ENCODE data around the gene IKZF1. TPM values are rescaled to one million over a fixed set of nuclear protein-coding genes. Genes with fewer than 3 reads are reported as not detected.

The IKZF1 gene
- total RNA-seq, 1 donor = under 0.01 TPM

GRCh38 chr7:50264908-50265307 is 39.6 kb upstream of the IKZF1 start:
- Histone ChIP-seq H4K20me1 (ENCODE audit: insufficient read depth, low read length) (no peaks in the 10 kb centered on the region), H3K4me1 (ENCODE audit: insufficient read depth, low read length) (no peaks in the 10 kb centered on the region), H2AFZ (ENCODE audit: low read length) (no peak overlapping the region), H3K9me3 (ENCODE audit: low read depth, low read length) (no peaks in the 10 kb centered on the region), H3K4me3 (ENCODE audit: insufficient read depth, low read length) (no peak overlapping the region), H3K27me3 (ENCODE audit: insufficient read depth, low read length) (no peaks in the 10 kb centered on the region), H3K27ac (ENCODE audit: low read depth, low read length) (no peak overlapping the region), H3K79me2 (ENCODE audit: insufficient read depth, low read length) (no peaks in the 10 kb centered on the region), H3K36me3 (ENCODE audit: insufficient read depth, low read length) (no peaks in the 10 kb centered on the region), H3K4me2 (ENCODE audit: insufficient read depth, low read length) (no peak overlapping the region)
- DNase-seq (ENCODE audit: insufficient read length, low spot score, missing footprints) = no peak
- TF ChIP-seq, protein P1, sequence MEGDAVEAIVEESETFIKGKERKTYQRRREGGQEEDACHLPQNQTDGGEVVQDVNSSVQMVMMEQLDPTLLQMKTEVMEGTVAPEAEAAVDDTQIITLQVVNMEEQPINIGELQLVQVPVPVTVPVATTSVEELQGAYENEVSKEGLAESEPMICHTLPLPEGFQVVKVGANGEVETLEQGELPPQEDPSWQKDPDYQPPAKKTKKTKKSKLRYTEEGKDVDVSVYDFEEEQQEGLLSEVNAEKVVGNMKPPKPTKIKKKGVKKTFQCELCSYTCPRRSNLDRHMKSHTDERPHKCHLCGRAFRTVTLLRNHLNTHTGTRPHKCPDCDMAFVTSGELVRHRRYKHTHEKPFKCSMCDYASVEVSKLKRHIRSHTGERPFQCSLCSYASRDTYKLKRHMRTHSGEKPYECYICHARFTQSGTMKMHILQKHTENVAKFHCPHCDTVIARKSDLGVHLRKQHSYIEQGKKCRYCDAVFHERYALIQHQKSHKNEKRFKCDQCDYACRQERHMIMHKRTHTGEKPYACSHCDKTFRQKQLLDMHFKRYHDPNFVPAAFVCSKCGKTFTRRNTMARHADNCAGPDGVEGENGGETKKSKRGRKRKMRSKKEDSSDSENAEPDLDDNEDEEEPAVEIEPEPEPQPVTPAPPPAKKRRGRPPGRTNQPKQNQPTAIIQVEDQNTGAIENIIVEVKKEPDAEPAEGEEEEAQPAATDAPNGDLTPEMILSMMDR (IDR thresholded peaks at IDR 0.05; ENCODE audit: extremely low read depth, low read depth, low read length) = no peak

- Histone ChIP-seq H3K4me2 (ENCODE audit: insufficient read depth, low read length) (no peak overlapping the region), H3K27ac (ENCODE audit: low read depth, low read length) (no peak overlapping the region), H3K27me3 (ENCODE audit: insufficient read depth, low read length) (no peaks in the 10 kb centered on the region), H3K9me3 (ENCODE audit: low read depth, low read length) (no peaks in the 10 kb centered on the region), H4K20me1 (ENCODE audit: insufficient read depth, low read length) (no peaks in the 10 kb centered on the region), H3K4me3 (ENCODE audit: insufficient read depth, low read length) (no peak overlapping the region), H3K36me3 (ENCODE audit: insufficient read depth, low read length) (no peaks in the 10 kb centered on the region), H2AFZ (ENCODE audit: low read length) (no peak overlapping the region), H3K79me2 (ENCODE audit: insufficient read depth, low read length) (no peaks in the 10 kb centered on the region), H3K4me1 (ENCODE audit: insufficient read depth, low read length) (no peaks in the 10 kb centered on the region)
- peak; percentile 10 for DNase-seq (ENCODE audit: insufficient read length, low spot score, missing footprints)
- TF ChIP-seq, protein P1 (IDR thresholded peaks at IDR 0.05; ENCODE audit: extremely low read depth, low read depth, low read length) = no peak
Measured at GRCh38 chr7:50265968-50266634, 38.4 kb upstream of the IKZF1 start.

- no peaks in the 10 kb centered on the region for H3K79me2 ChIP-seq (ENCODE audit: insufficient read depth, low read length)
- H3K4me3 ChIP-seq (ENCODE audit: insufficient read depth, low read length) = no peak overlapping the region
- H3K27me3 ChIP-seq (ENCODE audit: insufficient read depth, low read length) = no peaks in the 10 kb centered on the region
- no peaks in the 10 kb centered on the region for H4K20me1 ChIP-seq (ENCODE audit: insufficient read depth, low read length)
- H3K9me3 ChIP-seq (ENCODE audit: low read depth, low read length) = no peaks in the 10 kb centered on the region
- H3K27ac ChIP-seq (ENCODE audit: low read depth, low read length) = no peak overlapping the region
- DNase-seq (ENCODE audit: insufficient read length, low spot score, missing footprints) = peak; percentile 32
- TF ChIP-seq, protein P1 (IDR thresholded peaks at IDR 0.05; ENCODE audit: extremely low read depth, low read depth, low read length) = no peak
- H3K4me1 ChIP-seq (ENCODE audit: insufficient read depth, low read length) = no peaks in the 10 kb centered on the region
- no peak overlapping the region for H3K4me2 ChIP-seq (ENCODE audit: insufficient read depth, low read length)
- no peak overlapping the region for H2AFZ ChIP-seq (ENCODE audit: low read length)
- no peaks in the 10 kb centered on the region for H3K36me3 ChIP-seq (ENCODE audit: insufficient read depth, low read length)
Measured at GRCh38 chr7:50266635-50267386, 37.7 kb upstream of the IKZF1 start.

DNA sequence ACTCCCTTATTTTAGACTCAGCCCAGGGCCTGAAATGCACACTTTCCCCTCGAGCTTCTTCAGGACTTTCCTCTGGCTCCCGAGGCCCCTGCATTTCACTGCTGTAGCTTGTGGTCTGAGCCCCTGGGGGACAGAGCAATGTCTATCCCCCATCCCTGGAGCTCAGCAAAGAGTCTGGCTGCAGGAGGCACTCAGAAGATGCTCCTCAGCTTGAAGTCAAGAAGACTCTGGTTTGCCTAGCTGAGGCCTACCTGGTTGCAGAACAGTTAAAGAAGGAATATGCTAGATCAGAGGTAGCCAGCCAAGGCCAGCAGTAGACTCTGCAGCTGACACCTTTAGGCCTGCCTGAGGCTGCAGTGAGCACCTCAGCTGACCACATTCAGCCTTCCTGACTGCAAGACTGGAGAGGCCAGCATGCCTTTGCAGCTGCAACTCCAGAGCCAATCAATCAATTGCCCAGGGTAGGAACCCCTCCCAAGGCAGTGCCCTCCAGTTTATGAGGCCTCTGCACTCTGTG is 36.9 kb upstream of the IKZF1 start:
- TF ChIP-seq, protein P1 (IDR thresholded peaks at IDR 0.05; ENCODE audit: extremely low read depth, low read depth, low read length) = no peak
- Histone ChIP-seq H3K4me3 (ENCODE audit: insufficient read depth, low read length) (no peak overlapping the region), H2AFZ (ENCODE audit: low read length) (no peak overlapping the region), H3K4me1 (ENCODE audit: insufficient read depth, low read length) (no peaks in the 10 kb centered on the region), H3K9me3 (ENCODE audit: low read depth, low read length) (no peaks in the 10 kb centered on the region), H3K36me3 (ENCODE audit: insufficient read depth, low read length) (no peaks in the 10 kb centered on the region), H3K4me2 (ENCODE audit: insufficient read depth, low read length) (no peak overlapping the region), H3K79me2 (ENCODE audit: insufficient read depth, low read length) (no peaks in the 10 kb centered on the region), H3K27ac (ENCODE audit: low read depth, low read length) (no peak overlapping the region), H4K20me1 (ENCODE audit: insufficient read depth, low read length) (no peaks in the 10 kb centered on the region), H3K27me3 (ENCODE audit: insufficient read depth, low read length) (no peaks in the 10 kb centered on the region)
- DNase-seq (ENCODE audit: insufficient read length, low spot score, missing footprints) = no peak

All from osteoblast (primary cell).